NCI-H2227 treated with DMSO at 0.1 percent for 48 hours (cell line): ENCODE measurements around the gene YIPF4.
"Not testable (repeated sequence)": the region's sequence is repeated elsewhere in the genome, so short reads cannot be mapped to it uniquely, and the experiment has no call there.

Experiments used
- DNase-seq: peaks from one replicate; lab custom pipeline; 2025; lab: John Stamatoyannopoulos, UW

Gene YIPF4

DNA sequence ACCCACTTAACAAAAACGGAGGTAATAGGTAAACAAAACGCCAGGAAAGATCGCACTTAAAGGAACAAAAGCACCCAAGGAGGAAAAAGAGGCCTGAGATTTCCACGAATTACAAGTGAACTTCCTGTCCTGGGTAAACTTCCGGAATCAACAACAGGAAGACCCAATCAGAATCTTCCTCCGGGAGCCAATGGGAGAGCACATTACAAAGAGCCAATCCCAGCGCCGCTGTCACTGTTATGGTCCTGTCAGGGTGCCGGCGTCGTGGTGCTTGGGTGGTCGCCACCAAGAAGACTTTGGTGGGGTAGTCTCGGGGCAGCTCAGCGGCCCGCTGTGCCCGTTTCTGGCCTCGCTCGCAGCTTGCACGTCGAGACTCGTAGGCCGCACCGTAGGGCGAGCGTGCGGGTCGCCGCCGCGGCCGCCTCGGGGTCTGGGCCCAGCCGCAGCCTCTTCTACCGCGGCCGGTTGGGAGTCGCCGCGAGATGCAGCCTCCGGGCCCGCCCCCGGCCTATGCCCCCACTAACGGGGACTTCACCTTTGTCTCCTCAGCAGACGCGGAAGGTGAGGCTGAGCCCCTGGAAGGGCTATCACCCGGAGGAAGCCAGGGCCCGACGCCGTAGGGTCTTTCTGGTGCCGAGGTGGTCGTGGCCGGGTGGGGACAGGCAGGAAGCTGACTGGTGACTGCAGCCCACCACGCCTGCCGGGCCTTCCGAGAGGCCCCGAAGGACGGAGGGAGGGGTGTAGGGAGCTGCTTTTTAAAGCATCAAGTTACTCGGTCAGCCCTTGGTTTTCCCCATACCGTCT is at the start of gene YIPF4:
Gene YIPF4, plus strand, starts transcription at position 231 of the 804 bp plus-strand sequence. Its CDS starts 252 bp downstream, at position 483.
- peak; percentile 95 for DNase-seq

DNA sequence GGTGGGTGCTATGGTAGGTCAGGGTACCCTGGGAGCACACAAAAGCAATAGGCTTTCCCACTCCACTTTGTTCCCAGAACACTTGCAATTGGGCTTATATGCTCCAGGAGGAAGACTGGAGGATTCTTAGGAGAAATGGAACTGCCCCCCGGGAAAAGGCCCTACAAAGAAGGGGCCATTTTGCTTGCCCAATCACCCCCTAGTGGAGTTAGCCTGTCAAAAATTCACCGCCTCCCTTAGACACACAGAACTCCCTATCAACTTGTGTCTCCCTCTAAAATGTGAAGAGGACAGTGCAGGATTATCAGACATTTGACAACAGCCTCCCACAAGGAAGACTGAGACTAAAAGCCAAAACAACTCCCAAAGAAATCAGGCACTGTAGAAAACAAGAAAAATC is 49.5 kb upstream of the YIPF4 start:
- no peak for DNase-seq

DNA sequence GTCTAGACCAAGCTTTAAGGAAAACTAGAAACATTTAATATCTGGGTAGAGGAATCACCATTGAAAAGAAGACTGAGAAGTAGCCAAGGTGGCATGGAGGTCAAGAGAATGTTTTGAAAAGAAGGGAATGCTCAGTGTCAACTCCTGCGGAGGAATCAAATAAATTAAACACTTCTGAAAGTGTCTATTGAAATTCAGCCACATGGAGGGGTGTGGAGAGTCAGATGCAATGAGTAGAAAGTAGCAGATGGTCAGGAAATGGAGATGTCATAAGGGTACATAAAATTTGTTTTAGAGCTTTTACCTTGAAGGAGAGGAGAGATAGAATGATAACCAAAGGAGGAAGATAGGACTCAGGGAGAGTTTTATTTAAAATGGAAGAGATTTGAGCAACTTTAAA is 48.1 kb upstream of the YIPF4 start:
- DNase-seq: peak; percentile 63

DNA sequence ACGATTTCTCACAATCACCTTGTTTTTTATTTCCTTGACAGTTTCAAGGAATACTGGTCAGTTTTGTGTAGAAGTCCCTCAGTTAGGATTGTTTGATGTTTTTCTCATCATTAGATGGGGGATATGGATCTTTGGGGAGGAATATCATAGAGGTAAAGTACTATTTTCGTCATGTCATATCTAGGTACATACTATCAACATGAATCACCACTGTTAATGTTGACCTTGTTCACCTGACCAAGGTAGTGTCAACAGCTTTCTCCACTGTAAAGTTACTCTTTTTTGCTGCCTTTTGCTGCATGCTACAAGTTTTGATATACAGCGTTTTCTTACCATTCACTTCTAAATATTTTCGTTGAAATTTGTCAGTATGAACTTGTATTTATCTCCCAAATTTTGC is 45.7 kb upstream of the YIPF4 start:
- DNase-seq: no peak

DNA sequence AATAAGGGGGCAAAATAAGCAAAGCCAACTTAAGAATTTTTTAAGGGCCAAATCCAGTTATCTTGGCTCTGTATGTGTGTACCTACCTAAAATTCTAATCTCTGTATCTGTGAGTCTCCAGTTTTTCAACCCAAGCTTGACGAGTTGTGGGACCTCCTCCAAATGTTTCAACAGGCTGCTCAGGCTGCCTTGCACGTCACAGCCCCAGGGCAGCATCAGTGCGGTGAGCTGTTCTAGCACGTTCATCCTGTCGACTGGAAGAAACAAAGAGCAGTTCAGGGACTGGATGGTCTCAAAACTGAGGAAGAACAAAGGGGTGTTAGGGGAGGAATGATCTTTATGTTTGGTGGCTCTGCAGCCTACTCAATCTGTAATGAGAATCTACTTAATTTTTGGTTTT is 42.4 kb upstream of the YIPF4 start:
- DNase-seq: no peak

DNA sequence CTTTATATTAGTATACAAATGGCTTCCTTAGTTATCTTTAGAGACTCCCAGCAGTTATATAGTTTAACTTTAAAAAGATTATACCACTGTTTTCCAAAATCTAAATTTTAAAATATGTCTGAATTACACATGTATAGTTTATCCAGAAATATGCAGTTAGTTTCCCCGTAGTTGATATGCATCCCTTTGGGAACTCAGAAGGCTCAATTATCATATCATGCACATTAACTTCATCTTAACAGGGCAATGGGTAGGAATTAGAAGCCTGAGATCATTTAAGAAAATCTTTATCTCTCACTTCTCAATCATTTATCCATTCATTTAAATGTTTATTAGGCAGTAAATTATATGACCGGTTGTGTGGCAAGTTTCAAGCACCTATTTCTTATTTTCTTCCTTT is 40.2 kb upstream of the YIPF4 start:
- no peak for DNase-seq

DNA sequence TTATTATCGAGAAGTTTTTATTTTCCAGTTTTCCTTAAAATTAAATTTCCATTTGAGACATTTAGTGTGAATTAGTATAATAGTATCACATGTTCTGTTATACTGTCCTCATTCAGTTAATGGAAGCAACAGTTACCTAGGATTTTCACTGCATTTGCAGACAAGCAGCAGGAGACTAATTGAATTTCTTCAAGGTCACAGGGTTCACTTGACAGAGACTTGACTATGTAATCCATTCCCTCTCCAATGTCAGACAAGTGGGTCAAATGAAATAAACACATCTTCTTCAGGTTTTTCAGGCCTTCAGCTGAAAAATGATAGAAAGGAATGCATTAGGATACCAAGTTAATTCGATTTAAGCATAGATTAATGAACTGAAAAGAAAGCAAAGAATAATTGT is 39.7 kb upstream of the YIPF4 start:
- peak; percentile 69 for DNase-seq

DNA sequence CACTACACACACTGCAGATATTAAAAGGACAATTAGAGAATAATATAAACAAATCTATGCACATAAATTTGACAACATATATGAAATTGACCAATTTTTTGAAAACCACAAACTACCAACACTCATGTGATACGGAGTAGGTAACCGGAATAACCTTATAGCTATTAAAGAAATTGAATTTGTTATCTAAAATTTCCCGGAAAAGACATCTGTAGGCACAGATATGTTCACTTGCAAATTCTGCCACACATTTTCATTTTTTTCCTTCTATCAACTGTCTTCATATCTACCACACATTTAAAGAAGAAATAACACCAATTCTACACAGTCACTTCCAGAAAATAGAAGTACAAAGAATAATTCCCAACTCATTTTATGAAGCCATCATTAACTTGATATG is 35.4 kb upstream of the YIPF4 start:
- no peak for DNase-seq

DNA sequence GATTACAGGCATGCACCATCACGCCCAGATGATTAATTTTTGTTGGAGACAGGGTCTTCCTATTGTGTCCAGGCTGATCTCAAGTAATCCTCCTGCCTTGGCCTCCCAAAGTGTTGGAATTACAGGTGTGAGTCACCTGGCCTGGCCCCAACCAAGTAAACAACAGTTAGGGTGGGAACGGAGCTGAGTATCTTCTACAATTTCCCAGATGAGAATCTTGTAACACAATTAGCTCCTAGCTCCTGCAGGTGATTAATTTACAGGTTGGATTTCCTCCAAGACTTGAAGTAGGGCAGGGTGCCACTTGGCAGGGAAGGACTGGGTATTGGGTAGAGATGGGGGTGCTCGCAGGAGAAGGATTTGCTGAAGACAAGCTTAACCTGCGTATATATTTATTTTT is 30.8 kb upstream of the YIPF4 start:
- no peak for DNase-seq

DNA sequence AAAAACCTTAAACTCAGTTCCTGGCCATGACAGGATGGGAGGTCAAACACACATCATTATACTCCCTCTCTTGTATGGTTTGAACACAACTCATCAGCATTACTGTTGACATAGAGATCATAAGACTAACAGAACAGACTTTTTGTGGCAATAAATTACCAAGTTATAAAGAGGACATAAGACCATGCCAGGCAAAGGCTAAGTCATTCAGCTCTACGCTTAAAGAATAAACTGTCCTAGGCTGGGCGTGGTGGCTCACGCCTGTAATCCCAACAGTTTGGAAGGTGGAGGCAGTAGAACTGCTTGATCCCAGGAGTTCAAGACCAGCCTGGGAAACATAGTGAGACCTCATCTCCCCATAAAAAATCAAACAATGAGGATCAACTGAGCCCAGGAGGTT is 29.4 kb upstream of the YIPF4 start:
- DNase-seq: no peak

DNA sequence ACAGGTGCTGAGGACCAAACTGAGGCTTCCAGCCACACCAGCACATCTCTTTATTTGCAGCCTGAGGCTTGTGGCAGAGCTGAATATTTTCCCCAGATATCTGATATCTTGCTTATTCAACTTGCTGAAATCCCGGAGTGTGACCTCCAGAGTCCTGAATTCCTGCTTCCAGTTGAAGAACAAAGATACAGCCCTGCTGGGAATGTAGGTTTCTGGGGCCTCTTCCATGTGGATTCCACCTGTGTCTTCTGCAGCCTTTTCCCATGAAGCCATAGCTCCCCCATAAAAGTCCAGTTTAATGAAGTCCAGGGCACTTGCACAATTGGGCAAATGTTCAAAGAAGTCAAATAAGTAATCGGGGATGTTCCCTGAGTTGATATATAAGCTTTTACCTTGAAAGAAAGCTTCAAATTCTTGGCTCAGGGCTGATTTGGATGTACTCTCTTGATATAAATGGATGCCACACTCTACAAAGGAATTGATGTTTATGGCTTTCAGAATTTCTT is 27.9 kb upstream of the YIPF4 start:
- DNase-seq: no peak

DNA sequence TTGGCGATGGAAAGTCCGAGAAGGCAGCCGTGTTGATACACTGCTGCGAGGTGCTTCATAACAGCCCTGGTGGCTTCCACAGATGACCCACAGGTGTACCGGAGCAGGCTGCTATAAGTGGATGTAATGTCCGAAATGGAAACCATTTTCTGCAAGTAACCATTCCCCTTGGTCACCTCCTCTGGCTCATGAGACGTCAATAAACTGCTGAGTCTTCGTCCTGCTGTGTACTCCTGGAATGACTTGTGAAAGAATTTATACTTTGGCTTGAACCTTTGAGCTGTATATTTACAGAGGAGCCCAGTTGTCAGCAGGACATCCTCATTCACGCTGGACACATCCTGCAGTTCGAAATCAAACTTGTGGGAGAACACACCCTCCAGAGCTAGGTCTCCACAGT is 27.4 kb upstream of the YIPF4 start:
- no peak for DNase-seq

DNA sequence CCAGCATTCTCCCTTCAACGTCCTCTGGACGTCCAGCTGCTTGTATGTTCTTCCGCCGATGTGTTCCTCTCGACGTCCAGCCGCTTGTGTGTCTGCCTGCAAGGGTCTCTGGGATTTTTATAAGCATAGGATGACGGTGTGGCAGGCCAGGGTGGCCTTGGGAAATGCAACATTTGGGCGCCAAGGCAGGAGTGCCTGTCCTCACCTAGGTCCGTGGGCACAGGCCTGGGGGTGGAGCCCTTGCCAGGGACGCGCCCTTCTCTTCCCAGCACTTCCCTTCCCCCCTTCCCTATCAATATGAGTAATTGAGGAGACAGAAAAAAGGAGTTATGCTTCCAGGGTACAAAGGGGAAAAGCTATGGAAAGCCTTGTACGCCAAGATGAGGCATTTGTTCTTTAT is 19.5 kb upstream of the YIPF4 start:
- no peak for DNase-seq

DNA sequence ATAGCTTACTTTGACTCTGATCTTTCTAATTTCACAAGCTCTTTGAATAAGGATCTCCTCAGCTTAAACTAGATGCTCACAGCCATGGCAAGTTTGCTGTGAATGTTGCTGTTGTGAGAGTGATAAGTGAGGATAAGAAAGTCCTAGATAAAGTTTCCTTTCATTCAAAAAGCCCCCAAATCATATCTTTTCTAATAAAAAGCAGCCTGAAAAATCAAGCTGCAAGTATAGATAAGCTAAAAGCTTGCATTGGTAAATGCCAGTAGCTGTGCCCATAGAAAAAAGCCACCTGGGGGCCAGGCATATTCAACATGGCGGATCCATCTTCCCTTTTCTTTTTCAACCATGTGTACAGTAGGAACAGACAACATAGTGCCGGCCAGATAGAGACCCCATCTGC is 17.3 kb upstream of the YIPF4 start:
- DNase-seq: no peak

DNA sequence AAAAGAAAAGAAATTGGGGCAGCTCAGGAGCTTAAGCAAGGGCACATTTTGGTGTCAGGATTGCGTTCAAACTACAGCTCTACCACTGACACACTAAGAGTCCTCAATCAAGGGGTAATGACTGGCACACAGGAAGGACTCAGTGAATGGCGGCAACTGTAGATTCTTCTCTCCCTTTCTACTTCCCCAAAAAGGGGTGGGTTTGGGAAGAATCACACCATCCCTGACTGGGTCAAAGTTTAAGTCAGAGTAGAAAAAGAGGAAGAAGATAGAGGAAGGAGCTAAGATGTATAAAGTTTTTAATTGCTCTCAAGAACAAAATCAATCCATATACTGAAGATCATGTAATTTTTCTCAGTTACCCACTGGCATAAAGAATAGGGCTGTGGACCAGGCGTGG is 15.6 kb upstream of the YIPF4 start:
- no peak for DNase-seq

DNA sequence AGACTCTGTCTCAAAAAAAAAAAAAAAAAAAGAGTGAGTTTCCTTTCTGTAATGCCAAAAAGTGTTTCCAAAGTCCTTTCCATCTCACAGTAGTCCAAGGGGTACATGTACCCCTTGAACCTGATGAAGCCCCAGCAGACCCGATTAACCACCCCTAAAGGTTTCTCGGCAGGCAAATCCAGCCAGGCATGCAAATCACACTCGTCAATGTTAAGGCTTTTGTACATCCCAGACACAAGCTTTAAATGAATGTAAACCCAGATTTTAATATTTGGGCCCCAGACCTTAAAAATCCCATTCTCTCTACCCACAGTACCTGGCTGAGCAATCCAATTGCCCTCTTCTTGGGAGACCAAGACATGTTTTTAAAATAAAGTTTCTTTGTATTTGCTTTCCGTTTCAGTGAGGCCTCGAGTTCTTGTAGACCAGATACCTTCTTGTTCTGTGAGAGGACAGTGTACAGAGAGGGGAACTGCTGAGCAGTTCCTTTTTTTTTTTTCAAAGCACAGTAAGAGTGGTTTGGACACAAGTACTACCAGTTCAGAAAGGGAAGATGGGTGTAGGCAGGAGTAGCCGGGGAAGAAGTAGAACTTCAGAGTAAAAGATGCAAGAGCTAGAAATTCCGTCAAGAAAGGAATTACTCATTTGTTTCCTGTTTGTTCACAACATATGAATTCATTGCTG is 13.1 kb upstream of the YIPF4 start, which contains the start of gene NLRC4:
Gene NLRC4, minus strand, starts transcription at position 465 of the 684 bp plus-strand sequence. CDS start 8,111 bp downstream, outside the sequence.
- DNase-seq: no peak

DNA sequence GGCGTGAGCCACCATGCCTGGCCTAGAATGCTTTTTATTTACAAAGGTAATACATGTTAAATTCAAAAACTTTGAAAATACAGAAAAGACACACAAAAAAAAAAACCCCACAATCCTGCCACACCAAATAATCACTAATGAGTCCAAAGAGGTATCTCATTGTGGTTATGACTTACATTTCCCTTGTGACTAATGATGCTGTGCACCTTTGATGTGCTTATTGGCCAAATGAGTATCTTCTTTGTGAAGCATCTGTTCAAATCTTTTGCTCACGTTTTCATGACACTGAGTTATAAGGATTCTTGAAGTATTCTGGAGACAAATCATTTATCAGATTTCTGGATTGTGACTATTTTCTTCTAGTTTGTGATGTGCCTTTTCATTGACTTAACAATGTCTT is 6.6 kb upstream of the YIPF4 start:
- no peak for DNase-seq

DNA sequence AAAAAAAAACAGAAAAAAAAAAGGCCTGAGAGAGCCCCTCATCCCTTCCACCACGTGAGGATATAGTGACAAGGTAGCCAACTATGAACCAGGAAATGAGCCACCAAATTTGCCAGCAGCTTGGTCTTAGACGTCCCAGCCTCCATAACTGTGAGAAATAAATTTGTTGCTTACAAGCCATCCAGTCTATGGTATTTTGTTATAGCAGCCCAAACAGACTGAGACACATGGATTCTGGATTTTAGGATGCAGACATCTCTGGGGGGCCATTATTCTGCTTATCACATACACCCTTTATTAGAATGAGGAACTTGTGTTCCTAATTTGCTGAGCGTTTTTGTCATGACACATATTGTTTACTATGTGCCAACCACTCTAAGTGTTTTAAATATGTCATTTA is 5.4 kb upstream of the YIPF4 start:
- no peak for DNase-seq

DNA sequence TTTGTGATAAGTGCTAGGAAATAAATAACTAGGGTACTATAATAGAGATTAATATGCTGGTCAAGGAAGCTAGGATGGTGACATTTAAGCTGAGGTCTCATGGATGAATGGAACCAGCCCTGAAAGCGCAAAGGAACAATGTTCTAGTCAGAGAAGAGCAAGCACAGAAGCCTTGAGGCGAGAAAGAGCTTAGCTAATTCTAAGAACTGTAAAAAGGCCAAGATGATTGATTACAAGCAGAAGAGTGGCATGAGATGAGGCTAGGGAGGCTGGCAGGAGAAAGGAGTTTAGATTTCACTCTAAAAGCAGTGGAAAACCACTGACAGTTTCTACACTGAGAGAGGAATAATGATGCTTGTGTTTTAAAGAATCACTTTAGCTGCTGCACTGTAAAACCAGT is 3.4 kb upstream of the YIPF4 start:
- DNase-seq: no peak

DNA sequence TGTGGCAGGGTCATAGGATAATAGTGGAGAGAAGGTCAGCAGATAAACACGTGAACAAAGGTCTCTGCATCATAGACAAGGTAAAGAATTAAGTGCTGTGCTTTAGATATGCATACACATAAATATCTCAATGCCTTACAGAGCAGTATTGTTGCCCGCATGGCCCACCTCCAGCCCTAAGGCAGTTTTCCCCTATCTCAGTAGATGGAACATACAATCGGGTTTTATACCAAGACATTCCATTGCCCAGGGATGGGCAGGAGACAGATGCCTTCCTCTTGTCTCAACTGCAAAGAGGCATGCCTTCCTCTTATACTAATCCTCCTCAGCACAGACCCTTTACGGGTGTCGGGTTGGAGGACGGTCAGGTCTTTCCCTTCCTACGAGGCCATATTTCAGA is 1.9 kb upstream of the YIPF4 start:
- DNase-seq: not testable (repeated sequence)

DNA sequence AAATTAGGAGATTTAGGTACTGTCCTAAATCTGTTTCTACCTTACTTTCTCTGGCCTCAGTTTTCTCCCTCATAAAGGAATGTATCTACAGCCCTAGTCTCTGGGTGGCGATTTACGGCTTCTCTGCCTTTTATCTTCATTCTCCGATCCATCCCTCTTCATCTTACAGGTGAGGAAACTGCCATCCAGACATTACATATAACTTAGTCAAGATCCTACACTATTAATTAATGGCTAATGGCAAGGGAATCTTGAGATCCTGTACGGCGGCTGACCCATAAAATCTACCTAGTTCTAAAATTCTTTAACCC is 386 bp upstream of the YIPF4 start:
- DNase-seq: no peak

DNA sequence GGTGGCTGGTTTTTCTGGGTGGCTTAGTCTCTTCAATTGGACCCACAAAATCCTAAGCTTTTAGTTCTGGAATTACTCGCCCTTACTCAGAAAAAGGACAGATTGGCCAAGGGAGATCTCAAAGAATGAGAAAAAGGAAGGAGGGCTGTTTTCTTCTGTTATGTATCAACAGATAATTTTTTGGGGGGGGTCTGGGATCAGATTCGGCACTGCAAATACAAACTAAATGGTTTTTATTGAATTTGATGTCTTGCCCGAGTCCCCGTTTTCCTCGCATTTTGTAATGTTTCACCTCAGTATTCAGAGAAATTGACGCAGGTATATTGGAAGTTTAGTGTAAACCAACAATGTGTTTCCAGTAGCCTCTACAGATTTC is 762 bp downstream of the YIPF4 start:
- no peak for DNase-seq

DNA sequence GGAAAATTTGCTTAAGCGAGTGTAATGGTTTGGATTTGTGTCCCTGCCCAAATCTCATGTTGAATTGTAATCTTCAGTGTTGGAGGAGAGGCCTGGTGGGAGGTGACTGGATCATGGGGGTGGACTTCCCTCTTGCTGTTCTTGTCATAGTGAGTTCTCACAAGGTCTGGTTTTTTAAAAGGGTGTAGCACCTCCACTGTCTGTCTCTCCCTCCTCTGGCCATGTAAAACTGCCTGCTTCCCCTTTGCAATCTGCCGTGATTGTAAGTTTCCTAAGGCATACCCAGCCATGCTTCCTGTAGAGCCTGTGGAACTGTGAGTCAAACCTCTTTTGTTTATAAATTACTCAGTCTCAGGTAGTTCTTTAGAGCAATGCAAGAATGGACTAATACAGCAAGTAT is 6.6 kb downstream of the YIPF4 start:
- no peak for DNase-seq
